ENCODE measurements around the gene DNAH1.
A peak's percentile ranks its signal among the peaks of the same experiment; 100 is the strongest.

The DNAH1 gene

GRCh38 chr3:52428151-52429005, 112.3 kb downstream of the DNAH1 start:
- peak; percentile 78 for DNase-seq (ENCODE audit: low read depth)
- H3K4me3 ChIP-seq (ENCODE audit: low read length): no peak overlapping the region
- peak; percentile 84 for TF ChIP-seq CTCF (IDR thresholded peaks at IDR 0.05; ENCODE audit: insufficient read depth, low read depth, low read length, missing control alignments)

- no peak for TF ChIP-seq CTCF (IDR thresholded peaks at IDR 0.05; ENCODE audit: insufficient read depth, low read depth, low read length, missing control alignments)
- no peak overlapping the region for H3K4me3 ChIP-seq (ENCODE audit: low read length)
- DNase-seq (ENCODE audit: low read depth): no peak
These were observed 112.9 kb downstream of the DNAH1 start for GRCh38 chr3:52429031-52429430.

GRCh38 chr3:52429779-52430415, 113.8 kb downstream of the DNAH1 start:
- TF ChIP-seq CTCF (IDR thresholded peaks at IDR 0.05; ENCODE audit: insufficient read depth, low read depth, low read length, missing control alignments): no peak
- no peak overlapping the region for H3K4me3 ChIP-seq (ENCODE audit: low read length)
- DNase-seq (ENCODE audit: low read depth): no peak

- H3K4me3 ChIP-seq (ENCODE audit: low read length): no peak overlapping the region
- TF ChIP-seq CTCF (IDR thresholded peaks at IDR 0.05; ENCODE audit: insufficient read depth, low read depth, low read length, missing control alignments): no peak
- DNase-seq (ENCODE audit: low read depth): no peak
These were observed 114.3 kb downstream of the DNAH1 start for GRCh38 chr3:52430416-52430810.

GRCh38 chr3:52431459-52432223, 115.5 kb downstream of the DNAH1 start:
- no peak for DNase-seq (ENCODE audit: low read depth)
- no peak for TF ChIP-seq CTCF (IDR thresholded peaks at IDR 0.05; ENCODE audit: insufficient read depth, low read depth, low read length, missing control alignments)
- H3K4me3 ChIP-seq (ENCODE audit: low read length): no peak overlapping the region

GRCh38 chr3:52432225-52432624, 116.1 kb downstream of the DNAH1 start:
- H3K4me3 ChIP-seq (ENCODE audit: low read length): no peak overlapping the region
- DNase-seq (ENCODE audit: low read depth): no peak
- no peak for TF ChIP-seq CTCF (IDR thresholded peaks at IDR 0.05; ENCODE audit: insufficient read depth, low read depth, low read length, missing control alignments)
